Hypothalamus (tissue), 51 donors: ENCODE measurements around the gene HECTD1.
"Not testable (repeated sequence)": the region's sequence is repeated elsewhere in the genome, so short reads cannot be mapped to it uniquely, and the experiment has no call there.

ENCODE experiments used
- DNase-seq, 51 donors: peaks; one replicate each; lab custom pipeline; 2025; lab: John Stamatoyannopoulos, UW

The HECTD1 gene

DNA sequence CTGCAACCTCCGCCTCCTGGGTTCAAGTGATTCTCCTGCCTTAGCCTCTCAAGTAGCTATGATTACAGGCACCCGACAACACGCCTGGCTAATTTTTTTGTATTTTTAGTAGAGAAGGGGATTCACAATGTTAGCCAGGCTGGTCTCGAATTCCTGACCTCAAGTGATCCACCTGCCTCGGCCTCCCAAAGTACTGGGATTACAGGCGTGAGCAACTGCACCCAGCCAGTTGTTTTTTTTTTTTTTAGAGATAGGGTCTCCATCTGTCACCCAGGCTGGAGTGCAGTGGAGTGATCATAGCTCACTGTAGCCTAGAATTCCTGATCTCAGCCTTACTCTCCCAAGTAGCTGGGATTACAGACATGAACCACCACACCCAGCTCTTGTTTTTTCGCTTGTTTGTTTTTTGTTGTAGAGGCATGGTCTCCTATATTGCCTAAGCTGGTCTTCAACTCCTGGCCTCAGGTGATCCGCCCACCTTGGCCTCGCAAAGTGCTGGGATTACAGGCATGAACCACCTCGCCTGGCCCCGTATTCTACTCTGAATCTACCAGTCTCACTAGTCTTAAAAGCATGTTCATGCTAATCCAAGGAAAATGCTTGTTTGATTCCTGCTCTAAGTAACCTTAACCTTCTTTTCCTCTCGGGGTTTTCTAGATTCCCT is 149.8 kb downstream of the HECTD1 start:
- DNase-seq = no peak

DNA sequence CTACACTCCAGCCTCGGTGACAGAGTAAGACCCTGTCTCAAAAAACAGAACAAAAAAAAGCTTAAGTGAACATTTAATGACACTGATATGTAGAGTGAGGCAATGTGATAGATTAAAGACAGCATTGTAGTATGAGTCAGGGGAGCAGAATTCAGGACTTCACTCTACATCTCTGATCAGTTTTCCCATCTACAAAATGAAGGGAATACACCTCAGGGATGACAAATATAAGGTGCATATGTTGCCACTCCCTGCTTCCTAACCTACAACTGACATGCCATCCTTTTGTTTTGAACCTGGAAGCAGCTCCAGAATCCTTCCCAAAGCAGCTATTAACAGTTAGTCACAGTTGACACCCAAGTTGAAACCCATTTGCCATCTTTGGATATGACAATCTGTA is 150.6 kb downstream of the HECTD1 start:
- DNase-seq = no peak

DNA sequence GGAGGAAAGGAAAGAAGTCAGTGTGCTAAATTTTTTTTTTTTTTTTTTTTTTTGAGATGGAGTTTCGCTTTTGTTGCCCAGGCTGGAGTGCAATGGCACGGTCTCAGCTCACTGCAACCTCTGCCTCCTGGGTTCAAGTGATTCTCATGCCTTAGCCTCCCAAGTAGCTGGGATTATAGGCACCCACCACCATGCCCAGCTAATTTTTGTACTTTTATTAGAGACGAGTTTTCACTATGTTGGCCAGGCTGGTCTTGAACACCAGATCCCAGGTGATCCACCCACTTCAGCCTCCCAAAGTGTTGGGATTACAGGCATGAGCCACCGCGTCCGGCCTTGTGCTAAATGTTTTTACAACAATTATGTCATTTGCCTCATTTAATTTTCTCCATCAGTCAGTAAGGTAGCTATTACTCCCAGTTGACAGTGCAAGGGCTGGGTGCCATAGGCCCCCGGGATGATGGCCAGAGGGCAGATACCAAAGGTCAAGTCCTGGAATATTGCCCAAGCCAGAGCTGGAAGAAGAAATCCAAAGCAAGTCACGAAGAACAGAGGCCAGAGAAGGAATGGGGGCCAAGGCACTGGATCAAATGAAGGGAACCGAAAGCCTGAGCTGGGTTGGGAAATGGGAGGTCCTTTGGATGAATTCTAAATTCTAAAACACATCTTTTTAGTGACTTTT is 154.5 kb downstream of the HECTD1 start:
- not testable (repeated sequence) for DNase-seq

DNA sequence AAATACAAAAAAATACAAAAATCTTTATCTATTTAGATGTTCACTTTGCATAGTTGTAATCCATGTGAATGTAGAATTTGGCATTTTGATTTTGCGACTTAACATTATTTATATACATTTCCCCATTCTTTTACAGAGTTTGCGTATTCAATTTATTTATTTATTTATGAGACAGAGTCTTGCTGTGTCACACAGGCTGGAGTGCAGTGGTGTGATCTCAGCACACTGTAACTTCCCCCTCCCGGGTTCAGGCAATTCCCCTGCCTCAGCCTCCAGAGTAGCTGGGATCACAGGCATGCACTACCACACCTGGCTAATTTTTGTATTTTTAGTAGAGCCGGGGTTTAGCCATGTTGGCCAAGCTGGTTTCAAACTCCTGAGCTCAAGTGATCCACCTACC is 156.1 kb downstream of the HECTD1 start:
- no peak for DNase-seq

DNA sequence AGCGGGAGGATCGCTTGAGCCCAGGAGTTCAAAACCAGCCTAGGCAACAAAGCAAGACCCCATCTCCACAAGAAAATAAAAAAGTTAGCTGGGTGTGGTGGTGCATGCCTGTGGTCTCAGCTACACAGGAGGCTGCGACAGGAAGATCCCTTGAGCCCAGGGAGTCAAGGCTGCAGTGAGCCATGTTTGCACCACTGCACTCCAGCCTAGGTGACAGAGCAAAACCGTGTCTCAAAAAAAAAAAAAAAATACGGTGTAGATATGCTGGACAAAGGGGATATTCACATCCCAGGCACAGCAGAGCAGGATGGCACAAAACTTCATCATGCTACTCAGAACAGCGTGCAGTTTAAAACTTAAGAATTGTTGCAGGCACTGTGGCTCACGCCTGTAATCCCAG is 156.6 kb downstream of the HECTD1 start:
- DNase-seq = no peak
